HCT116 (cell line): ENCODE data around the gene DOP1B. TPM values are rescaled to one million over a fixed set of nuclear protein-coding genes. Genes with fewer than 3 reads are reported as not detected.

ENCODE experiments used
- ATAC-seq: fragments of 200-7000 bp; cut with Tn5 transposase; 2 replicates; pipeline ENCODE4 v1.9.1; 2020; ENCODE audit warnings: mild to moderate bottlenecking, moderate library complexity
- BruUV-seq: library from RNA; stranded (reverse); fragments of 400-500 nt; replicated peaks from 2 replicates; lab custom pipeline; 2021; lab: Mats Ljungman, UMichigan
- CTCF ChIA-PET: fragments of 300-600 bp; sonication (Branson Sonifier 250); formaldehyde crosslinking; loops from one replicate; lab custom pipeline; 2021; ENCODE audit warnings: antibody characterized with exemption; lab: Charles Lee
- POLR2A ChIA-PET: fragments of 300-600, 350-600 bp; sonication (Branson Sonifier 250); formaldehyde crosslinking; loops from one replicate; lab custom pipeline; 2021; ENCODE audit warnings: antibody characterized with exemption; lab: Charles Lee
- RAD21 ChIA-PET, 2 experiments: fragments of 300-600 bp; sonication (Branson Sonifier 250); formaldehyde crosslinking; loops; one replicate each; lab custom pipeline; 2023; ENCODE audit warnings: low total read pairs in 2 of 2; ENCODE audit not compliant: uncharacterized antibody in 2 of 2, unreplicated experiment in 2 of 2, low non-redundant PET in 1 of 2; lab: Charles Lee
- DNase-seq: peaks from one replicate; pipeline ENCODE4 v3.0.0-alpha.2; 2010; ENCODE audit warnings: low read depth, low spot score
- H2AFZ ChIP-seq: fragments of 200-600 bp; shearing (Covaris generic), sonication (generic); 2 replicates; pipeline ENCODE4 v1.6.1; 2017; ENCODE audit warnings: low read depth, mixed run types, mixed read lengths, antibody characterized with exemption, low read length; ENCODE audit not compliant: poor library complexity, severe bottlenecking
- H3K27ac ChIP-seq: 2 replicates; pipeline ENCODE4 v1.5.1; 2012; ENCODE audit warnings: low read depth, low read length
- H3K27me3 ChIP-seq: fragments of 200-600 bp; sonication (generic); 2 replicates; pipeline ENCODE4 v1.6.1; 2016; ENCODE audit warnings: mixed run types, low read length, mixed read lengths; ENCODE audit not compliant: insufficient read depth
- H3K36me3 ChIP-seq, 2 experiments: fragments of 200-500 bp in 1 of 2; fragments of 200-600 bp in 1 of 2; sonication (Bioruptor generic) in 1 of 2; sonication (generic) in 1 of 2; 2 replicates each; pipeline versions ENCODE4 v1.5.1 to v1.6.1; 2014 to 2016; ENCODE audit warnings: low read length in 2 of 2, inconsistent platforms in 1 of 2, mixed read lengths in 1 of 2, mixed run types in 1 of 2; ENCODE audit not compliant: insufficient read depth in 2 of 2, control insufficient read depth in 1 of 2
- H3K4me1 ChIP-seq, 2 experiments: fragments of 200-600 bp in 1 of 2; sonication (generic) in 1 of 2; 2 replicates each; pipeline versions ENCODE4 v1.5.1 to v1.6.1; 2012 to 2017; ENCODE audit warnings: low read length in 2 of 2, inconsistent platforms in 1 of 2, mild to moderate bottlenecking in 1 of 2, mixed read lengths in 1 of 2, mixed run types in 1 of 2, moderate library complexity in 1 of 2; ENCODE audit not compliant: insufficient read depth in 2 of 2, control insufficient read depth in 1 of 2
- H3K4me2 ChIP-seq: fragments of 200-600 bp; sonication (generic); 2 replicates; pipeline ENCODE4 v1.6.1; 2017; ENCODE audit warnings: mixed run types, low read length, mixed read lengths
- H3K4me3 ChIP-seq, 2 experiments: fragments of 200-600 bp in 1 of 2; sonication (generic) in 1 of 2; replicated peaks in 1 of 2; 2 replicates each; pipeline ENCODE4 v1.5.1; 2011 to 2016; ENCODE audit warnings: low read length in 2 of 2, control low read depth in 1 of 2, low read depth in 1 of 2, mild to moderate bottlenecking in 1 of 2, mixed read lengths in 1 of 2, mixed run types in 1 of 2
- H3K79me2 ChIP-seq: fragments of 200-600 bp; sonication (generic); 2 replicates; pipeline ENCODE4 v1.6.1; 2017; ENCODE audit warnings: mild to moderate bottlenecking, mixed run types, low read length, moderate library complexity, mixed read lengths; ENCODE audit not compliant: insufficient read depth
- H3K9ac ChIP-seq: fragments of 200-600 bp; sonication (generic); 2 replicates; pipeline ENCODE4 v1.6.1; 2016; ENCODE audit warnings: low read length, mixed read lengths
- H3K9me2 ChIP-seq: fragments of 200-600 bp; sonication (generic), shearing (Covaris generic); 2 replicates; pipeline ENCODE4 v1.6.1; 2017; ENCODE audit warnings: mixed run types, mild to moderate bottlenecking, moderate library complexity; ENCODE audit not compliant: insufficient read depth
- H3K9me3 ChIP-seq, 2 experiments: fragments of 200-500 bp in 1 of 2; fragments of 200-600 bp in 1 of 2; sonication (Bioruptor generic) in 1 of 2; sonication (generic) in 1 of 2; 2 replicates each; pipeline ENCODE4 v1.6.1; 2014 to 2017; ENCODE audit warnings: low read length in 2 of 2, mixed read lengths in 2 of 2, inconsistent platforms in 1 of 2, low read depth in 1 of 2, mild to moderate bottlenecking in 1 of 2, mixed run types in 1 of 2, moderate library complexity in 1 of 2; ENCODE audit not compliant: control insufficient read depth in 1 of 2, insufficient read depth in 1 of 2
- H4K20me1 ChIP-seq: fragments of 200-600 bp; sonication (generic), shearing (Covaris generic); 2 replicates; pipeline ENCODE4 v1.6.1; 2017; ENCODE audit warnings: mixed run types, mild to moderate bottlenecking, moderate library complexity; ENCODE audit not compliant: insufficient read depth
- CEBPB ChIP-seq: IDR thresholded peaks from 2 replicates; pipeline ENCODE4 v1.6.1; 2012; ENCODE audit warnings: low read depth
- EZH2 ChIP-seq: fragments of 200-600 bp; sonication (generic); IDR thresholded peaks from 2 replicates; pipeline ENCODE4 v1.6.1; 2017; ENCODE audit warnings: antibody characterized with exemption, mixed run types
- intact Hi-C: fragments of 100-400 bp; cut with micrococcal nuclease; formaldehyde crosslinking; loops from 2 replicates; pipeline ENCODE4 v1.10.0; 2022
- total RNA-seq: library from RNA; stranded (reverse); gene quantifications from one replicate; pipeline ENCODE4 v1.2.1, GENCODE V29; 2021; ENCODE audit not compliant: unreplicated experiment
- TF ChIP-seq, protein P1 (sequence below), 3 experiments: fragments of 200-600 bp in 1 of 3; sonication (generic) in 1 of 3; IDR thresholded peaks in 2 of 3; conservative IDR thresholded peaks in 1 of 3; 2 replicates each; pipeline ENCODE4 v1.5.1; 2012 to 2017; ENCODE audit warnings: low read depth in 2 of 3, low read length in 2 of 3, antibody characterized with exemption in 1 of 3, borderline replicate concordance in 1 of 3, control low read depth in 1 of 3, mild to moderate bottlenecking in 1 of 3, mixed read lengths in 1 of 3, mixed run types in 1 of 3, moderate library complexity in 1 of 3; ENCODE audit not compliant: insufficient read depth in 1 of 3

DOP1B gene
- total RNA-seq, 1 experiment from 2014 or later: 15.4 TPM

DNA sequence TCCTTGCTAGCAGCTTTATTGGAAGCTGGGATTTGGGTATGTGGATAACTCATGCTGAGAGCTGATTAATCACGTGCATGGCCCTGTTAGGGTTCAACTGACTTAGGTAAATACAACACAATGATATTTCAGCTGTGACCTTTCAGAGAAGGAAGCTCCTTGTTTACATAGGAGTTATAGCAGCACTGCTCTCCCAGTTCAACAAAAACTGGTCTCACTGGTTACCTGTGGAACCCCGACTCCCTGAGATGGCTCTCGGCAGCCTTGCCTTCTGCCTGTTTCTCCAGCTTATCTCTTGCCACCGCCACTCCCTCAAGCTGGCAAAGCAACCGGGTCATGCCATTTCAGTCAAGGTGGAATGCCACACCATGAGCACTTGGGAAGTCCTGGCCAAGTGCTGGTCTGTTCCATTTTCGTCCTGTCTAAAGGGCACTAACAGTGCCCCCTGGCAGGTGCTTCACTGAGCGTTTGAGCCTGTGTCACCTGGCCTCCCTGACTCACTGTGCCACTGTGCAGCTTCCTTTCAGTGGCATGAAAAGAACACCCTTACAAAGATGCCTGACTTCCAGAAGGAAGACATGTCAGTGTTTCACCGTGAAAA, 31.6 kb downstream of the DOP1B start:
- peak overlapping the region; percentile 28; the same call in 1 of the 2 replicates for H3K4me2 ChIP-seq
- ChIA-PET CTCF (interaction anchor here (1.3 to 1.5 kb wide), 2 partner anchors 14 to 22 kb away, joined by 3 read pairs; no protein-coding TSS in a partner anchor), RAD21 (no interaction called here), POLR2A (interaction anchor here (1.0 kb wide), 1 partner anchor 10 kb away, joined by 3 read pairs; no protein-coding TSS in a partner anchor)
- no peaks in the 10 kb centered on the region for H3K27me3 ChIP-seq
- no peak for DNase-seq
- H3K9me2 ChIP-seq: no peaks in the 10 kb centered on the region
- H3K27ac ChIP-seq: peak overlapping the region; percentile 33; the same call in 1 of the 2 replicates
- H3K36me3 ChIP-seq: no peaks in the 10 kb centered on the region
- intact Hi-C loops: no loop called here
- peaks cover 16 to 24% of the 10 kb centered on the region in 2 experiments; a peak in 3 of 4 replicates for H3K4me1 ChIP-seq
- H3K79me2 ChIP-seq: no peaks in the 10 kb centered on the region
- no peaks in the 10 kb centered on the region for H3K9me3 ChIP-seq
- no peaks in the 10 kb centered on the region for H4K20me1 ChIP-seq
- peak; percentile 82 for ATAC-seq
- H2AFZ ChIP-seq: no peak overlapping the region
- BruUV-seq: no TSS peak
- TF ChIP-seq, protein P1, sequence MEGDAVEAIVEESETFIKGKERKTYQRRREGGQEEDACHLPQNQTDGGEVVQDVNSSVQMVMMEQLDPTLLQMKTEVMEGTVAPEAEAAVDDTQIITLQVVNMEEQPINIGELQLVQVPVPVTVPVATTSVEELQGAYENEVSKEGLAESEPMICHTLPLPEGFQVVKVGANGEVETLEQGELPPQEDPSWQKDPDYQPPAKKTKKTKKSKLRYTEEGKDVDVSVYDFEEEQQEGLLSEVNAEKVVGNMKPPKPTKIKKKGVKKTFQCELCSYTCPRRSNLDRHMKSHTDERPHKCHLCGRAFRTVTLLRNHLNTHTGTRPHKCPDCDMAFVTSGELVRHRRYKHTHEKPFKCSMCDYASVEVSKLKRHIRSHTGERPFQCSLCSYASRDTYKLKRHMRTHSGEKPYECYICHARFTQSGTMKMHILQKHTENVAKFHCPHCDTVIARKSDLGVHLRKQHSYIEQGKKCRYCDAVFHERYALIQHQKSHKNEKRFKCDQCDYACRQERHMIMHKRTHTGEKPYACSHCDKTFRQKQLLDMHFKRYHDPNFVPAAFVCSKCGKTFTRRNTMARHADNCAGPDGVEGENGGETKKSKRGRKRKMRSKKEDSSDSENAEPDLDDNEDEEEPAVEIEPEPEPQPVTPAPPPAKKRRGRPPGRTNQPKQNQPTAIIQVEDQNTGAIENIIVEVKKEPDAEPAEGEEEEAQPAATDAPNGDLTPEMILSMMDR (IDR thresholded peaks at IDR 0.05 in 2 of 3, conservative IDR thresholded peaks at IDR 0.05 in 1 of 3; ENCODE audit: borderline replicate concordance in 1 of 3, insufficient read depth in 1 of 3, low read depth in 2 of 3, low read length in 2 of 3): peak in 1 of 3 experiments; percentile 19; a peak in 1 of 6 replicates
- no peak for TF ChIP-seq EZH2
- H3K9ac ChIP-seq: no peak overlapping the region
- no peak overlapping the region for H3K4me3 ChIP-seq

DNA sequence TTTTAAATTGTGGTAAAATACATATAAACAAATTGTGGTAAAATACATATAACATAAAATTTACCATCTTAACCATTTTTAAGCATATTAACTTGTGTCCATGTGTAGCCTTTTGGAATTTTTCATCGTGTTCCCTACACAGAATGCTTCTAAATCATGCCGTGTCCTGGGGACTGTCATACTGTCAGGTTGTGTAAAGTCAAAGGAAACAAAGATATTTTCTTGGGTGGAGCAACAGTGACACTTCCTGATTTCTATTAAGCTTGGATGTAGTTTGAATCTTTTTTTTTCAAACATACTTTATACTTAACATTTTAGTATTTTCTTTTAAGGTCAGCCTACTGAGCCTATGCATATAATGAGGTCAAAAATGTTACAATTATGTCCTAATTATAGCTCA, 32.3 kb downstream of the DOP1B start:
- POLR2A ChIA-PET: interaction anchor here (0.5 kb wide), 1 partner anchor 9 kb away, joined by 3 read pairs; no protein-coding TSS in a partner anchor
- Histone ChIP-seq H2AFZ (no peak overlapping the region), H3K27me3 (no peaks in the 10 kb centered on the region), H3K9me2 (no peaks in the 10 kb centered on the region), H3K4me1 (peaks cover 16 to 24% of the 10 kb centered on the region in 2 experiments; a peak in 3 of 4 replicates), H3K4me3 (no peak overlapping the region), H3K79me2 (no peaks in the 10 kb centered on the region), H3K27ac (no peak overlapping the region), H3K4me2 (no peak overlapping the region), H3K36me3 (no peaks in the 10 kb centered on the region), H3K9ac (no peak overlapping the region), H3K9me3 (no peaks in the 10 kb centered on the region), H4K20me1 (no peaks in the 10 kb centered on the region)
- intact Hi-C loops: no loop called here
- BruUV-seq: no TSS peak
- DNase-seq: no peak
- CTCF ChIA-PET: interaction anchor here (1.5 kb wide), 1 partner anchor 21 kb away, joined by 3 read pairs; no protein-coding TSS in a partner anchor
- ATAC-seq: no peak
- no peak for TF ChIP-seq CEBPB
- RAD21 ChIA-PET: no interaction called here
